ENCODE results near the gene CRABP1.
"Not testable (repeated sequence)": the region's sequence is repeated elsewhere in the genome, so short reads cannot be mapped to it uniquely, and the experiment has no call there.

Gene CRABP1

GRCh38 chr15:78369161-78369560, 29.0 kb downstream of the CRABP1 start:
- no peak for DNase-seq (ENCODE audit: low read depth in 2 of 2, low spot score in 1 of 2)

DNA sequence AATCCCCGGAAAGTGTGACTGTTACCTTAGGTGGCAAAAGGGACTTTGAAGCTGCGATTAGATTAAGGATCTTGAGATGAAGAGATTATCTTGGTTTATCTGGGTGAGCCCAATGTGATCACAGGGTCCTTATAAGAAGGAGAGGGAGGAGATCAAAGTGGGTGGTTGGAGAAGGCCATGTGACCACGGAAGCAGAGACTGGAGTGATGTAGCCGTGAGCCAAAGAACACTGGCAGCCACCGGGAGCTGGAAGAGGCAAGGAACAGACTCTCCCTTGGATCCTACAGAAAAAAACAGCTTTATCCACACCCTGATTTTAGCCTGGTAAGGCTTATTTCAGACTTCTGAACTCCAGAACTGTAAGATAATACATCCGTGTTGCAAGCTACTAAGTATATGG, 29.9 kb downstream of the CRABP1 start:
- DNase-seq (ENCODE audit: low read depth in 2 of 2, low spot score in 1 of 2) = no peak

GRCh38 chr15:78372880-78373279, 32.7 kb downstream of the CRABP1 start:
- DNase-seq (ENCODE audit: low read depth in 2 of 2, low spot score in 1 of 2) = no peak

GRCh38 chr15:78374436-78375393, 34.6 kb downstream of the CRABP1 start:
- DNase-seq (ENCODE audit: low read depth in 2 of 2, low spot score in 1 of 2) = no peak

DNA sequence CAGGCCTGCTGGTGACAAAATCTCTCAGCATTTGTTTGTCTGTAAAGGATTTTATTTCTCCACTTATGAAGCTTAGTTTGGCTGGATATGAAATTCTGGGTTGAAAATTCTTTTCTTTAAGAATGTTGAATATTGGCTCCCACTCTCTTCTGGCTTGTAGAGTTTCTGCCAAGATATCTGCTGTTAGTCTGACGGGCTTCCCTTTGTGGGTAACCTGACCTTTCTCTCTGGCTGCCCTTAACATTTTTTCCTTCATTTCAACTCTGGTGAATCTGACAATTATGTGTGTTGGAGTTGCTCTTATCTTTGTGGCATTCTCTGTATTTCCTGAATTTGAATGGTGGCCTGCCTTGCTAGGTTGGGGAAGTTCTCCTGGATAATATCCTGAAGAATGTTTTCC, 40.0 kb downstream of the CRABP1 start:
- not testable (repeated sequence) for DNase-seq (ENCODE audit: low read depth in 2 of 2, low spot score in 1 of 2)

DNA sequence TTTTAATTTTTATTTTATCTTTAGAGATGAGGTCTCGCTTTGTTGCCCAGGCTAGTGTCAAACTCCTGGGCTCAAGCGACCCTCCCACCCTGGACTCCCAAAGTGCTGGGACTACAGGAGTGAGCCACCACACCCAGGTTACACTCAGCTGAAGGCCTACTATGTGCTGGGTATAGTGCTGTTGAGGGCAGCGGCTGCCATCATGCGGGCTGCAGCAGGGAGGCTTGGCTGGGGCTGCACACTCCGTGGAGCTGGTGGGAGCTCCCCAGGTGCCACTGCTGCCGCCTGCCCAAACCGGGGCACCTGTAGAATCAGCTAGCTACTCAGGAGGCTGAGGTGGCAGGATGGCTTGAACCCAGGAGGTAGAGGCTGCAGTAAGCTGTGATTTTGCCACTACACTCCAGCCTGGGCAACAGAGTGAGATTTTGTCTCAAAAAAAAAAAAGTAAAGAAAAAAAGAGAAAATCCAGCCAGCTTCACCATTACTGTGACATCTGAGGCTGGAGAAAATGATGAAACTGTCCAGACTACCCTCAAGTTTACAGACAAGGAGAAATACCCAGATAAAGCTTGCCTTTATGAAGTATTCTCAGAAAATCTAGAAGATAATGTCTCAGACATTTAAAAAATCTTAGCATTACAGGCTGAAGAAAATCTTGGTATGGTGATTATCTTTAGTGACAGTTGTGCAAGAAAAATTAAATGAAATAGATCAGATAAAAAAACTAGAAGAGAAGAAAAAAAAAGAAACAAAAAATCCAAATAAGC, 42.1 kb downstream of the CRABP1 start:
- DNase-seq (ENCODE audit: low read depth in 2 of 2, low spot score in 1 of 2) = no peak

GRCh38 chr15:78384651-78385050, 44.5 kb downstream of the CRABP1 start:
- DNase-seq (ENCODE audit: low read depth in 2 of 2, low spot score in 1 of 2) = no peak

GRCh38 chr15:78387246-78388037, 47.3 kb downstream of the CRABP1 start:
- no peak for DNase-seq (ENCODE audit: low read depth in 2 of 2, low spot score in 1 of 2)

- DNase-seq (ENCODE audit: low read depth in 2 of 2, low spot score in 1 of 2) = no peak
These were observed 48.7 kb downstream of the CRABP1 start for GRCh38 chr15:78388865-78389264.

DNA sequence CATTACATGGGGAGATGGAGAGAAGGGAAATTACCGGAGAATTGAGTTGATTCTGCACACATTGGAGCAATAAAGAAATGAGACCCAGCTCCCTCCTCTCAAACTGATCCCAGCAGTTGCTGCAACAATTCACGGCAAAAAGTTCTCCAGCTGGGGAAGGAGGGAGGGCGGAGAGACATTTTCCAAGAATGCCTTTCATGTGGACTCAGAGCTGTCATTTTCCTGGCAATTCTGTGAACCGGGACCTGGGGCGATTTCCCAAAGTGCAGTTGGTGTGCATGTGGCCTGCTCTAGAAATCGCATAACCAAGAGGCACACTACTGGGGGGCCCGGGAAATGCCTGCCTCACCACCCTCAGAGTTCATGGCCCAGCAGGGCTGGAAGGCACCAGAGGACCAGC, 49.2 kb downstream of the CRABP1 start:
- no peak for DNase-seq (ENCODE audit: low read depth in 2 of 2, low spot score in 1 of 2)

- DNase-seq (ENCODE audit: low read depth in 2 of 2, low spot score in 1 of 2) = no peak
These were observed 49.6 kb downstream of the CRABP1 start for GRCh38 chr15:78389738-78390137.

GRCh38 chr15:78390242-78390641, 50.1 kb downstream of the CRABP1 start:
- no peak for DNase-seq (ENCODE audit: low read depth in 2 of 2, low spot score in 1 of 2)

DNA sequence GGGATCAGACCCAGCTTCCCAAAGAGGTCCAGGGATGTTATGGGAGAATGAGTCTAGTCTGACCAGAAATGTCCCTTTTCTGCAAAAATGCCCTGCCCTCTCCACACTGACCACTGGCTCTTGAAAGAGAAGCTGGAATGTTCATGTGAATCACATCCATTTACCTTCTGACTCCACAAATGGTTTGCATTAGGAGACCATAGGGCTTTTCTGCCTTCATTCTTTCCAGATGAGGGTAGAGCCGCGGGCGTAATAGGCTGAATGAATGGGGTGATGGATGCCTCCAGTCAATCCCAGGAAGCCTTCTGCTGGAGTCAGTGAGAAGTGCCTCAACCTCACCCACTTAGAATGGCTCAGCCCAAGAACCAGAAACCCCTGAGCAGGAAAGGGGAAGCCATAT, 50.7 kb downstream of the CRABP1 start:
- DNase-seq (ENCODE audit: low read depth in 2 of 2, low spot score in 1 of 2) = no peak

DNA sequence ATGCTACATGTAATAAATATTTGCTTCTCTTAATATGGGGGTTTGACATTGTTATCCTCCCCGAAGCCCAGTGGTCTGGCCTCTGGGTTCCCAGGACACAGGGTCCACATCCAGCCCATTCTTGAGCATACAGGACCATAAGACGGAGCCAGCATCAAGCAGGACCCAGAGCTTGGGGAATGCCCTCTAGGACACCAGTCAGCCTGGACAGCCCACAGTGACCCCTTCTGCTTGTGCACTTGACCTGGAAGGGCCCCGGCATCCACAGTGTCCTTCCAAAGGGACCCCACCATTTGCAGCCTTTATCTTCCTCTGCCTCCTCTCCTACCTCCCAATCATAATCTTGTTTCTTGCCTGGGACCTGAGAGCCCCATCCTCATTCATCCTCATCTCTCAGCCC, 51.6 kb downstream of the CRABP1 start:
- no peak for DNase-seq (ENCODE audit: low read depth in 2 of 2, low spot score in 1 of 2)

DNA sequence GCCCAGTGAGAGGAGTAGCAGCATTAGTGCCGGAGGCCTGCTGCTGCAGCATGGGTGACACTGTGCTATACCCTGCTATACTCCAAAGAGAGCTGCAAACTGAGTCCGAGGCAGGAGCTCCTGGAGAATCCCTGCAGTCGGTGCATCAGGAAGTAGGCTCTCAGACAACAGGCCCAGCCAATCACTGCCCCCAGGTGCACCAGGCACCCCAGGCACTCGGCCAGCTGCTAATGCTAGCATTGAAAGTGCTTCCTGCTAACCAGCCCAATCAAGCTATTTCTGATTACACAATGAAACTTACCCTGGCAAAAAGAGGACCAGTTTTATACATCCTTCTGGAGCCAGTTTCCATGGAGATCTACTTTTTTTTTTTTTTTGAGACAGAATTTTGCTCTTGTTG, 52.3 kb downstream of the CRABP1 start:
- DNase-seq (ENCODE audit: low read depth in 2 of 2, low spot score in 1 of 2) = no peak

GRCh38 chr15:78393137-78393536, 53.0 kb downstream of the CRABP1 start:
- DNase-seq (ENCODE audit: low read depth in 2 of 2, low spot score in 1 of 2) = no peak

DNA sequence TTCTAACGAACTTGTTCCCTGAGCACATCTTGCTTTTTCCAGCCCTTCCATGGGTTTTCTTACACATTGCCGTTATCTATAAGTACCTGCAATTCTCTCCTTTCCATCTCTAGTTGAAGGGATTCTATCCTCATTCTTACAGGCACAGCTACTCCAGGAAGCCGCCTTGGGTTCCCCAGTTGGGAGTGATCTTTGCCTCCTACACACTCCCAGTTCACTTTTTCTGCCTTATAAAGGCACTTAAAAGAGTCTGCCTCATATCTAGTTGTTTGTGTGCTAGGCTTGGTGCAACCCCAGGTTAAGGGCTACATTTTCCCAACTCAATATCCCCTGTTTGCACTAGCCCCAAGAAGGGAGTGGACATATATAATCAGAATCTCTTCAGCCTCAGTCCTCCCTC, 53.9 kb downstream of the CRABP1 start:
- no peak for DNase-seq (ENCODE audit: low read depth in 2 of 2, low spot score in 1 of 2)

DNA sequence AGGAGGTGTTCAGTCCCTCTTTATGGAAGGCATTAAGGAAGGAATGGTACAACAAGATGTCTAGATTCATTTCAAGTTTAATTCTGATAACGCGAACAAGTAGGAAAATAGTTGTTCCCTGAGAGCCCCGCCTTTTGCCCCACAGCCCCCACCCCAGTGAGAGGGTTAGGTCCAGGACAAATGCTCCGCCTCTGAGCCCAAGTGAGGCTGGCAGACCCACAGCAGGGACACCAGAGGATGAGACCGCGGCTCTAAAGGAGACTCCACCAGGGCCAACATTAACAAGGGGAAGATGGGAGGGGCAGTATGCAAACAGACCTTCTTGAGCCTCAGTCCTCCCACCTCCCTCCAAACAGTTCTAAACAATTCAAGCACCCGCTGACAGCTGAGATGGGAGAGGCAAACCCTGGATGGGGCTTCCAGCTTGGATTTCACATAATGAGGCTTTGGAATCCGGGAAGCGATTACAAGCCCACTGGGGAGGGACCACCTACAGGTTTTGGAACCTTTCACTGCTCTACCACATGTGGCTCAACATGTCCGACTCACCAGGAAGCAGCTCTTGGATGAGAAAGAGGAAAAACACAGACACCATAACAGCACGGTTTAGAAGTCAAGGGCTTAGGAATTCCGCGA, 54.9 kb downstream of the CRABP1 start:
- no peak for DNase-seq (ENCODE audit: low read depth in 2 of 2, low spot score in 1 of 2)

DNA sequence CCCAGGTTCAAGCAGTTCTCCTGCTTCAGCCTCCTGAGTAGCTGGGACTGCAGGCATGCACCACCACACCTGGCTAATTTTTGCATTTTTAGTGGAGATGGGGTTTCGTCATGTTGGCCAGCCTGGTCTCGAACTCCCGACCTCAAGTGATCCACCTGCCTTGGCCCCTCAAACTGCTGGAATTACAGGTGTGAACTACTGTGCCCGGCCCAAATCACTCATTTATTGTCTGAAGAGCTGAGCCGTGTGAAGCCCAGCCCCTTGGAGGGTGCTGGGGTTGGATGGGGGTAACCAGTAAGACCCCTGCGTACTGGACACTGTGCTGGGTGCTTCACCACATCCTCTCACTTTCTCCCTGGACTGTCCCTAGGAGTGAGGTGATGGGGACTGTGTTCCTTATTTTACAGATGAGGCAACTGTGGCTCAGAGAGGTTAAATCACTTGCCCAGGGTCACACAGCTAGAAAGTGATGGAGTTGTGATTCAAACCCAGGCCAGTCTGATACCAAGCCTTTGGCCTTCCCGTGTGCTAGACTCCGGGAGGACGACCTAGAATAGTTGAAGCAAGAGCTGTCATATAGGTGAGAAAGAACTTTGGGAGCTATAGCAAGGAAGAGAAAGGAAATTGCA, 56.1 kb downstream of the CRABP1 start:
- no peak for DNase-seq (ENCODE audit: low read depth in 2 of 2, low spot score in 1 of 2)

DNA sequence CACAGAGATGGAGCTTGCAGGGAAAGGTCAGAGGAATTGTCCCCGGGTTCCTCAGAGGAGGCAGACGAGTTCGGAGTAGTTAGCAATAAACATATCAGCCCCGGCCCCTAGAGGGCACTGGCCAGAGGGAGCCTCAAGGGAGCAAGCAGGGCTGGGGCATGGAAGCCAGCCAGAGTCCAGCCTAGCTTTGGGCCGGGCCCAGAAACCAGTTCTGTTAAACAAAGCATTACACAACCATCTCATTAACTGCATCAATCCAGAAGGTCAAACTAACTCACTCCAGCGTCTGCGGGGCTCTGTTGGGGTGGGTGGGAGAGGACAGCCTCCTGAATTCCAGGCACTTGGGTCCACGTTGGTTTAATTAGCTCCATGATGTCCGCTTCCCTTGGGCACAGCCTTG, 56.8 kb downstream of the CRABP1 start:
- DNase-seq (ENCODE audit: low read depth in 2 of 2, low spot score in 1 of 2) = no peak

DNA sequence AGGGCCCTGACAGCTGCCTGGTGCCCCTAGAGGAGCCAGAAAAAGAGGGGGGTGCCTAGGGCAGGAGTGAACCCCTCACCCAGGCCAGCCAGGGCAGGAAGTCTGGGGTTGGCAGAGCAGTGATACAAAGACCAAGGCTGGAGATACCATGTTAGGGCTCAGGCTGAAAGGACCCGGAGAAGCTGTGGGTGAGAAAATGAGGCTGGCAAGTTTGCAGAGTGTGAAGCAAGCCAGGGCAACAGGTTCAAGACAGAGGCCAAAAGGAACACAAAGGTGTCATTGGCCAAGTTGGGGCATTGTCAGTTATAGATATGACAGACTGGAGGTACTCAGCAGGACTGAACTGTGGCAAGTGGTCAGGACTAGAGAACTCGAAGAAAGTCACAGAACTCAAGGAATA, 57.2 kb downstream of the CRABP1 start:
- DNase-seq (ENCODE audit: low read depth in 2 of 2, low spot score in 1 of 2) = no peak
